D721Med (cell line): ENCODE data around the gene TCEAL2.
"Not testable (repeated sequence)": the region's sequence is repeated elsewhere in the genome, so short reads cannot be mapped to it uniquely, and the experiment has no call there.

Source experiments
- DNase-seq: peaks from one replicate; pipeline ENCODE4 v3.0.0; 2011; ENCODE audit warnings: low spot score; ENCODE audit not compliant: insufficient read length
- FAIRE-seq: peaks from 2 replicates; lab custom pipeline; 2011; peaks lifted over from hg19 to GRCh38; lab: Jason Lieb, UNC
- TF ChIP-seq, protein P1 (sequence below): IDR thresholded peaks from 2 replicates; pipeline ENCODE4 v1.5.1; 2012; ENCODE audit warnings: mild to moderate bottlenecking, control low read depth; ENCODE audit not compliant: insufficient read depth; ENCODE audit errors: missing control alignments

Gene TCEAL2

DNA sequence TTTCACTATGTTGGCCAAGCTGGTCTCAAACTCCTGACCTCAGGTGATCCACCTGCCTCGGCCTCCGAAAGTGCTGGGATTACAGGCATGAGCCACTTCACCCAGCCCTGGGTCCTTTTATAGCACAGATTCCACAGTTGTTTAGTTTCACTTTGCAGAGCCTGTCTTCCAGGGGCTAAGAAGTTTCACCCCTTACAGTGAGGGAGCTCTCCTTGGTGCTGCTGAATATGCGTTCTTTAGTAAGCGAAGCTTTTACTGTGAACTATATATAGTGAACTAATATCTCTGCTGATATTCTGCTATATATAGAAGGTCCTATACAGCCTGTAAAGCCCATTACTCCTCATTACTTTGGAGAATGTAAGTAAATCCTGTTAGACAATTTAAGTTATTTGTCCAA lies 12.6 kb downstream of the TCEAL2 start:
- FAIRE-seq: no peak
- no peak for DNase-seq
- TF ChIP-seq, protein P1, sequence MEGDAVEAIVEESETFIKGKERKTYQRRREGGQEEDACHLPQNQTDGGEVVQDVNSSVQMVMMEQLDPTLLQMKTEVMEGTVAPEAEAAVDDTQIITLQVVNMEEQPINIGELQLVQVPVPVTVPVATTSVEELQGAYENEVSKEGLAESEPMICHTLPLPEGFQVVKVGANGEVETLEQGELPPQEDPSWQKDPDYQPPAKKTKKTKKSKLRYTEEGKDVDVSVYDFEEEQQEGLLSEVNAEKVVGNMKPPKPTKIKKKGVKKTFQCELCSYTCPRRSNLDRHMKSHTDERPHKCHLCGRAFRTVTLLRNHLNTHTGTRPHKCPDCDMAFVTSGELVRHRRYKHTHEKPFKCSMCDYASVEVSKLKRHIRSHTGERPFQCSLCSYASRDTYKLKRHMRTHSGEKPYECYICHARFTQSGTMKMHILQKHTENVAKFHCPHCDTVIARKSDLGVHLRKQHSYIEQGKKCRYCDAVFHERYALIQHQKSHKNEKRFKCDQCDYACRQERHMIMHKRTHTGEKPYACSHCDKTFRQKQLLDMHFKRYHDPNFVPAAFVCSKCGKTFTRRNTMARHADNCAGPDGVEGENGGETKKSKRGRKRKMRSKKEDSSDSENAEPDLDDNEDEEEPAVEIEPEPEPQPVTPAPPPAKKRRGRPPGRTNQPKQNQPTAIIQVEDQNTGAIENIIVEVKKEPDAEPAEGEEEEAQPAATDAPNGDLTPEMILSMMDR: no peak

DNA sequence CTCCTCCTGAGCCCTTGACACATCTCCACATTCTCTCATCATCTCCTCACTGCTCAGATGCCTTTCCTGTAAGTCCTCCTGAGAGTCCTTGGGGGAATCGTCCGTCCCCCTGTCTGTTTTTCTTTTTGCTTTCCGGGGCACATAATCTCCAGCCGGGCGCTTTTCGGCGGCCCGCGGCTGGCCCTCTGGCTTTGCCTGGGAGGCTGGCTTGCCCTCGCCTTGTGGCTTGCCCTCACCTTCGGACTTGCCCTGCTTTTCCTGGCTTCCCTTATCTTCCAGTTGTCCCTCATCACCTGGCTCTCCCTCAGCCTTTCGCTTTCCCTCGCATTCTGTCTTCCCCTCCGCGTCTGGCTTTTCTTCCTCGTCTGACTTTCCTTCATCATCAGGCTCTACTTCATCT lies 15.4 kb downstream of the TCEAL2 start:
- not testable (repeated sequence) for FAIRE-seq, DNase-seq

DNA sequence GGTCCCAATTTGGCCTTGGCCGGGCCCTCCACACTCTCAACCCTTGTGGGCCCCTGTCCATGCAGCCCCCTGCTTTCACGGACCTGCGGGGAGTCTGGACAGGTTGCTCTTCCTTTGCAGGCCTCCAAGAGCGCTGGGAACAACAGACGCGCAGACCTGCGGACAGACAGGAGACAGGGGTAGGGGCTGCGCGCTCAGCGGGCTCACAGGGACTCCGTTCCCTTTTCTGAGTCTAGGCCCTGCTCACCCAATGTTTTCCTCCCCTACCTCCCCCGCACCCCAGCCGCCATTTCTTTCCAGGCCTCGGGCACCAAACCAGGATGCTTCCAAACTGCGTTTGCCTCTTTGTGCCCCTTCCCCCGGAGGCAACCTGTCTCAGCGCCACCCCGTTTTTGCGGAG lies 16.2 kb downstream of the TCEAL2 start:
- not testable (repeated sequence) for FAIRE-seq, DNase-seq

DNA sequence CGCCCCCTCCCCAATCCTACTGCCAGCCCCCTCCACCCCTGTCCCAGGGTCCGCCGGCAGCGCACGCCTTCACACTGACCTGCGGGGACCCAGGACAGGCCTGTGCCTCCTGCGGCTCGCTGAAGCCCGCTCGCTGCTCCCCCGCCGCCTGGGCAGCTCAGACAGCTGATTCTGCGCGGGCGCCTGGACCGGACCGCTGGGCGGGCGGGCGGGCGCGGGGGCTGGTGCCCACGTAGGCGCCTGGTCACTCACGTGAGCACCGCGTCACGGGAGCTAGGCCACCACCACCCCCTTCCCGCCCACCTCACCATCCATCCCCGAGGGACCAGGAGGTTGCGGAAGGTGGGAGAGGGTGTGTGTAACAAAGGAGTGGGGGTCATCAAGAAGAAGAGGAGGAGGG lies 16.8 kb downstream of the TCEAL2 start, which contains the start of gene TCEAL6:
TSS of gene TCEAL6 (minus strand) at position 208 of the 400 bp plus-strand sequence.
- not testable (repeated sequence) for DNase-seq, FAIRE-seq

DNA sequence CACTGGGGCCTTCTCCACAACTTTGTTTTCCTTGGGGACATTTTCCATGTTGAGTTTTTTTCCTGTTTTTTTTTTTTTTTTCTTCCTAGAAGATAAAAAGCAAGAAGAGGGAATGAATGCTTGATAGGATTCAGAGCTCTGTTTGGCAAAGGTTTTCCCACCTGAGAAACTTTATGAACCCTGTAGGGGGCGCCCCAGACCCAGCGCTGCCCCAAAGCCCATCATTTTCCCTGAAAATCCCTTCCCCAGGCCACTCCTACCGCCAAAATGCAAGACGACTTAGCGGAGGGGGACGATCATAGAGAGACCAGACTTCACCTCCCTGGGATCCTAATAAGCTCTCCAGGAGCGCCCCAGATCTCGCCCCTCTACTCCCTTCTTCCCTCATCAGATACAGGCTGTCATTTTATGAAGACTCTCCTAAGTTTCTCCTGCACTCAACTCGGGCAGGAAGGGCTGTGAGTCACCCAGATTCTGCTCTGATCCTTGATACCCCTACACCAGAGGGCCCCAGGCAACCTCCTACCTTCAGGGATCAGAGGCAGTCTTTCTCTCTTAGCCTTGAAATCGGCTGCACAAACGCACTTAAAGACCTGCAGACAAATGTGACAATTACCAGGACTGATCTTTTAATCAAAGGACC lies 28.9 kb downstream of the TCEAL2 start:
- DNase-seq: no peak
- TF ChIP-seq, protein P1: peak; percentile 7
- no peak for FAIRE-seq

DNA sequence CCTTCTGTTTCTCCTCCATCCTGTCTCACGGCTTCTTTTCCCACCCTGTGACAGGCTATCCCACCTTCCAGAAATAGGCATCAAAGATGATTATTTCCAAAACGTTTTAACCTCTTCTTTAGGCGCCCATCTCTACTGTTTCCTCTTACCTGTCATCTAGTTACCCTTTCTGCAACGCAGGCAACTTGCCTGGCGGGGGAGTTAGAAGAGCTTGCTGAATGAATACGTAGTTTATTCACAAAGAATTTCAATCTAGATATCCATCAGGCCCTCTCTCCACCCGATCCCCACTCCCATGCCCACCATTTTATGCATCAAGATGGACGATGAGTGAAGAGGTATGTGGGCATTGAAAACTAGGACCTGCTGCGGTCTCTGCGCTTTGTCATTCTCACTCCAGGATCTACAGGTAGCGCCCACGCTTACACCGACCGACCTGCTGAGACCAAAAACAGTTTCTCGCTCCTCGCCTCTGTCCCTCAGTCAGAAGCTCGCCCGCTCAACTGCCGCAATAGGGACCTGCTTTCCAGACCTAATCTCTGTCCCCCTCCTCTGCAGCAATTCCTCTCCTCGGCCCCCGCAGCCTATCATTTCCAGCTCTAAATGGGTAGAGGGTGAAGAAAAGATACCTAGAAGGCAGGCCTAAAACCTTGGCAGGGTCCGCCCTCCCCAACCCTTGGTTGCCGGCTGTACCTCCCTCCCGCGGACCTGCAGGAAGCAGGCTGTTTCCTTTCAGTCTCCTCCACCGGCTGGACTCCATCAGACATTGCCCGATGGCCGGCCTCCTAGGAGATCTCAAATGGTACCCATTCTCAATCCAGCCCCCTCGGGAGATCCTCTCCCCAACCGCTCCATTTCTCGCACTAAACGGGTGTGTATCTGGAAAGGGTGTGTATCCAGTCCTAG lies 29.7 kb downstream of the TCEAL2 start:
- no peak for DNase-seq
- FAIRE-seq: no peak
- TF ChIP-seq, protein P1: no peak

DNA sequence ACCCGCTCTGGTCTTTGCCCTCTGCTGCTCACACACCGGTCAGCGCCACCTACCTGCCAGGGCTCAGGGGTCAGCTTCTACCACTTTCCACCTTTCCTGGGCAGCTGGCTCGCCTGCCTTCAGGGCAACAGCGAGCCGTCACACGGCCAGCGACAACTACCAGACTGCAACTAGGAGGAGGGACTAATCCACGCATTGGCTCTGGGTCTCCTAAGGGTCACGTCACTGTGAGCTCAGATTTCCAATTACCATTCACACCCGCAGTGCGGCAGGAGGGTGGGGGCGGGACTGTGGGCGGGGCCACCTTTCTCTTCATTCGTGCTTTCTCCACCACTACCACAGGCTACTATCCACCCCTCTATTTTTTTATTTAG lies 30.3 kb downstream of the TCEAL2 start, which contains the start of gene BEX5:
TSS of gene BEX5 (minus strand) at position 172 of the 374 bp plus-strand sequence. CDS start 1,712 bp downstream, outside the sequence.
- DNase-seq (no peak), FAIRE-seq (no peak)
- TF ChIP-seq, protein P1: no peak
